Small intestine (tissue), 7 donors: ENCODE measurements around the gene CHD6. TPM values are rescaled to one million over a fixed set of nuclear protein-coding genes. Genes with fewer than 3 reads are reported as not detected.

Source experiments
- DNase-seq, 2 donors: peaks; one replicate each; pipeline versions ENCODE4 v3.0.0 to v3.0.0-alpha.2; 2013
- FAIRE-seq: peaks from 2 replicates; lab custom pipeline; 2012; peaks lifted over from hg19 to GRCh38; lab: Jason Lieb, UNC
- H3K27ac ChIP-seq, 3 donors: one replicate each; pipeline ENCODE4 v1.5.1; 2013; ENCODE audit warnings: low read length in 2 of 3, mild to moderate bottlenecking in 2 of 3, control low read depth in 1 of 3, inconsistent platforms in 1 of 3, low read depth in 1 of 3, moderate library complexity in 1 of 3
- H3K27me3 ChIP-seq, 3 donors: one replicate each; pipeline ENCODE4 v1.6.1; 2013; ENCODE audit warnings: low read length in 3 of 3, inconsistent platforms in 1 of 3; ENCODE audit not compliant: control insufficient read depth in 3 of 3, insufficient read depth in 3 of 3
- H3K36me3 ChIP-seq, 3 donors: one replicate each; pipeline ENCODE4 v1.6.1; 2013; ENCODE audit warnings: low read length in 3 of 3, inconsistent platforms in 1 of 3, low read depth in 1 of 3, mild to moderate bottlenecking in 1 of 3, moderate library complexity in 1 of 3; ENCODE audit not compliant: control insufficient read depth in 3 of 3, insufficient read depth in 2 of 3
- H3K4me1 ChIP-seq, 3 donors: one replicate each; pipeline ENCODE4 v1.6.1; 2013; ENCODE audit warnings: low read length in 2 of 3, inconsistent platforms in 1 of 3, low read depth in 1 of 3, mild to moderate bottlenecking in 1 of 3, moderate library complexity in 1 of 3; ENCODE audit not compliant: control insufficient read depth in 3 of 3, insufficient read depth in 2 of 3
- H3K4me3 ChIP-seq, 3 donors: one replicate each; pipeline ENCODE4 v1.5.1; 2013; ENCODE audit warnings: low read length in 3 of 3, control low read depth in 1 of 3, inconsistent platforms in 1 of 3, low read depth in 1 of 3, mild to moderate bottlenecking in 1 of 3, moderate library complexity in 1 of 3
- H3K9me3 ChIP-seq, 2 donors: one replicate each; pipeline ENCODE4 v1.6.1; 2013; ENCODE audit warnings: low read depth in 1 of 2, low read length in 1 of 2; ENCODE audit not compliant: control insufficient read depth in 2 of 2, insufficient read depth in 1 of 2
- WGBS, 3 donors: extraction: QIAGEN DNeasy Blood & Tissue Kit; methylation state at CpG; one replicate each; pipeline ENCODE4 v1.1.7; 2013; 5-methylcytosine and 5-hydroxymethylcytosine counted together
- polyA plus RNA-seq, 4 donors: library from polyadenylated mRNA; stranded (reverse) in 3 of 4; unstranded in 1 of 4; fragments of 200-250 nt in 3 of 4; fragments of 120-200 nt in 1 of 4; gene quantifications; one replicate each; pipeline versions ENCODE4 v1.2.1 to v1.2.3, GENCODE V29; 2013
- donor health status: healthy with polysubstance abuse.
- donor health status: control.
- donor health status: control.
- donor health status: Bipolar disorder and iron deficiency.
- donor health status: healthy.

CHD6 gene
- polyA plus RNA-seq, 4 donors, result 5.3 to 46.7 (median 16.1) TPM

GRCh38 chr20:41631826-41632225, 13.6 kb upstream of the CHD6 start:
- Histone ChIP-seq H3K36me3 (no peaks in the 10 kb centered on the region), H3K27me3 (peaks cover 0 to 5% (median 0%) of the 10 kb centered on the region in 3 donors), H3K4me3 (no peak overlapping the region), H3K4me1 (no peaks in the 10 kb centered on the region), H3K27ac (no peak overlapping the region), H3K9me3 (peaks cover 0 to 3% of the 10 kb centered on the region in 2 donors)
- DNase-seq (no peak), FAIRE-seq (no peak)
- 69 to 95% (median 80%) methylated on average over 4 of the region's 4 CpGs for WGBS, 3 donors

GRCh38 chr20:41630846-41631245, 12.7 kb upstream of the CHD6 start:
- H3K27me3 ChIP-seq, result peaks cover 0 to 3% (median 0%) of the 10 kb centered on the region in 3 donors
- no peaks in the 10 kb centered on the region for H3K36me3 ChIP-seq
- DNase-seq (peak; percentile 62 to 68), FAIRE-seq (no peak)
- H3K27ac ChIP-seq, result peak overlapping the region in 1 of 3 donors; percentile 49
- H3K4me3 ChIP-seq, result no peak overlapping the region
- 53 to 95% (median 79%) methylated on average over 1 of the region's 1 CpG for WGBS, 3 donors
- H3K9me3 ChIP-seq, result peaks cover 0 to 3% of the 10 kb centered on the region in 2 donors
- no peaks in the 10 kb centered on the region for H3K4me1 ChIP-seq

- Histone ChIP-seq H3K4me3 (no peak overlapping the region), H3K27me3 (no peaks in the 10 kb centered on the region), H3K9me3 (peaks cover 0 to 3% of the 10 kb centered on the region in 2 donors), H3K27ac (no peak overlapping the region), H3K36me3 (no peaks in the 10 kb centered on the region), H3K4me1 (no peaks in the 10 kb centered on the region)
- no peak for FAIRE-seq
- no peak for DNase-seq
- 85 to 92% (median 87%) methylated on average over 5 of the region's 5 CpGs for WGBS, 3 donors
Observed at GRCh38 chr20:41627611-41628244, 9.6 kb upstream of the CHD6 start.

- Histone ChIP-seq H3K27me3 (no peaks in the 10 kb centered on the region), H3K27ac (no peak overlapping the region), H3K4me3 (no peak overlapping the region), H3K4me1 (no peaks in the 10 kb centered on the region), H3K9me3 (peaks cover 0 to 1% of the 10 kb centered on the region in 2 donors), H3K36me3 (no peaks in the 10 kb centered on the region)
- WGBS, 3 donors, result 91 to 95% (median 91%) methylated on average over 1 of the region's 1 CpG
- no peak for DNase-seq
- FAIRE-seq, result no peak
Observed at GRCh38 chr20:41627001-41627495, 8.9 kb upstream of the CHD6 start.

- no peak for FAIRE-seq
- 65 to 71% (median 66%) methylated on average over 2 of the region's 2 CpGs for WGBS, 3 donors
Observed at GRCh38 chr20:41623625-41624375, 5.6 kb upstream of the CHD6 start.

GRCh38 chr20:41622584-41622983, 4.4 kb upstream of the CHD6 start:
- Histone ChIP-seq H3K27ac (no peak overlapping the region), H3K4me1 (no peaks in the 10 kb centered on the region), H3K9me3 (no peaks in the 10 kb centered on the region), H3K27me3 (no peaks in the 10 kb centered on the region), H3K4me3 (no peak overlapping the region), H3K36me3 (no peaks in the 10 kb centered on the region)
- no peak for DNase-seq
- no peak for FAIRE-seq

More at GRCh38 chr20:41623625-41624375, 5.6 kb upstream of the CHD6 start:
- Histone ChIP-seq H3K27ac (no peak overlapping the region), H3K9me3 (no peaks in the 10 kb centered on the region), H3K27me3 (no peaks in the 10 kb centered on the region), H3K36me3 (no peaks in the 10 kb centered on the region), H3K4me1 (no peaks in the 10 kb centered on the region), H3K4me3 (no peak overlapping the region)
- DNase-seq, result no peak

GRCh38 chr20:41621971-41622370, 3.8 kb upstream of the CHD6 start:
- Histone ChIP-seq H3K27me3 (no peaks in the 10 kb centered on the region), H3K4me1 (peaks cover 0 to 2% (median 0%) of the 10 kb centered on the region in 3 donors), H3K36me3 (no peaks in the 10 kb centered on the region), H3K4me3 (no peak overlapping the region), H3K27ac (no peak overlapping the region), H3K9me3 (no peaks in the 10 kb centered on the region)
- WGBS, 3 donors, result 61 to 73% (median 63%) methylated on average over 2 of the region's 2 CpGs
- DNase-seq (no peak), FAIRE-seq (no peak)

- Histone ChIP-seq H3K4me3 (no peak overlapping the region), H3K4me1 (peaks cover 0 to 4% (median 0%) of the 10 kb centered on the region in 3 donors), H3K27ac (no peak overlapping the region), H3K36me3 (no peaks in the 10 kb centered on the region), H3K9me3 (no peaks in the 10 kb centered on the region), H3K27me3 (no peaks in the 10 kb centered on the region)
- WGBS, 3 donors, result 83 to 90% (median 89%) methylated on average over 1 of the region's 1 CpG
- FAIRE-seq (no peak), DNase-seq (no peak)
Observed at GRCh38 chr20:41621421-41621820, 3.2 kb upstream of the CHD6 start.
